K562 (cell line): Measurements from ENCODE around the gene MICAL1.

Experiments
- CBFA2T2 ChIP-seq: fragments of 450-650 bp; conservative IDR thresholded peaks from 2 replicates; pipeline ENCODE4 v1.6.1; 2017; ENCODE audit warnings: mild to moderate bottlenecking
- GTF2F1 ChIP-seq: IDR thresholded peaks from 2 replicates; pipeline ENCODE4 v1.6.1; 2011; ENCODE audit warnings: low read depth, low read length, improper control_type of control experiment
- NR2C2 ChIP-seq, 2 experiments: fragments of 200-800 bp in 1 of 2; sonication (Bioruptor generic) in 1 of 2; sonication (generic) in 1 of 2; formaldehyde crosslinking in 1 of 2; IDR thresholded peaks; 2 replicates each; pipeline versions ENCODE4 v1.6.1 to v1.8.0; 2016 to 2022; ENCODE audit warnings: mild to moderate bottlenecking in 1 of 2, missing compliant biosample characterization in 1 of 2, missing genetic modification characterization in 1 of 2, missing genetic modification reagents in 1 of 2
- SIRT6 ChIP-seq: IDR thresholded peaks from one replicate; pipeline ENCODE4 v1.6.1; 2012; ENCODE audit warnings: low read depth, mild to moderate bottlenecking, control low read depth, inconsistent platforms, low read length, moderate library complexity
- ZFP1 ChIP-seq: fragments of 450-650 bp; formaldehyde crosslinking; IDR thresholded peaks from 2 replicates; pipeline ENCODE4 v1.4.0; 2020; ENCODE audit warnings: mild to moderate bottlenecking, mixed read lengths

GRCh38 chr6:109498052-109498451 is 42.5 kb upstream of the MICAL1 start:
- no peak for TF ChIP-seq SIRT6
- no peak for TF ChIP-seq ZFP1 (CRISPR knock-in tag)
- no peak for TF ChIP-seq NR2C2 (CRISPR knock-in tag; IDR thresholded peaks at IDR 0.05)
- TF ChIP-seq NR2C2 (tag; IDR thresholded peaks at IDR 0.05): no peak
- TF ChIP-seq GTF2F1: no peak
- no peak for TF ChIP-seq CBFA2T2
